ENCODE measurements around the gene ARHGEF12.
A peak's percentile ranks its signal among the peaks of the same experiment; 100 is the strongest.

ARHGEF12 gene

DNA sequence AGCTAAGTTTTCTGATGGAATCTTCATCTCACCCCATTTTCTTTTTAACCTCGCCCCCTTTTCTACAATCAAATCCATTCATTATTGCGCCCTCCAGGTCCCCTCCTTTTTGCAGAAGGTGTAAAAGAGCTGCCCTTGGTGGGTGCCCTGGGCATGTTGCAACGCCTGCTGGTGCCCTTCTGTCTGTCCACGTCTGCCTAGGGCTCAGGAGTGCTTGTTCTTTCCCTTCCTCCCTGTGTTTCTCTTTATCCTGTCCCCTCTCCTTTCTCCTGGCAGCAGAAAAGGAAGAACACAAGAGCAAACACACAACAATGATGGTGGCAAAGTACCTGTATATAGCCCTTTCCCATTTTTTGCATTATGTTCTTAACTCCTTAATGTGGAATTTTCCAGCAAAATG, 17.3 kb upstream of the ARHGEF12 start:
- peak; percentile 11 for DNase-seq

DNA sequence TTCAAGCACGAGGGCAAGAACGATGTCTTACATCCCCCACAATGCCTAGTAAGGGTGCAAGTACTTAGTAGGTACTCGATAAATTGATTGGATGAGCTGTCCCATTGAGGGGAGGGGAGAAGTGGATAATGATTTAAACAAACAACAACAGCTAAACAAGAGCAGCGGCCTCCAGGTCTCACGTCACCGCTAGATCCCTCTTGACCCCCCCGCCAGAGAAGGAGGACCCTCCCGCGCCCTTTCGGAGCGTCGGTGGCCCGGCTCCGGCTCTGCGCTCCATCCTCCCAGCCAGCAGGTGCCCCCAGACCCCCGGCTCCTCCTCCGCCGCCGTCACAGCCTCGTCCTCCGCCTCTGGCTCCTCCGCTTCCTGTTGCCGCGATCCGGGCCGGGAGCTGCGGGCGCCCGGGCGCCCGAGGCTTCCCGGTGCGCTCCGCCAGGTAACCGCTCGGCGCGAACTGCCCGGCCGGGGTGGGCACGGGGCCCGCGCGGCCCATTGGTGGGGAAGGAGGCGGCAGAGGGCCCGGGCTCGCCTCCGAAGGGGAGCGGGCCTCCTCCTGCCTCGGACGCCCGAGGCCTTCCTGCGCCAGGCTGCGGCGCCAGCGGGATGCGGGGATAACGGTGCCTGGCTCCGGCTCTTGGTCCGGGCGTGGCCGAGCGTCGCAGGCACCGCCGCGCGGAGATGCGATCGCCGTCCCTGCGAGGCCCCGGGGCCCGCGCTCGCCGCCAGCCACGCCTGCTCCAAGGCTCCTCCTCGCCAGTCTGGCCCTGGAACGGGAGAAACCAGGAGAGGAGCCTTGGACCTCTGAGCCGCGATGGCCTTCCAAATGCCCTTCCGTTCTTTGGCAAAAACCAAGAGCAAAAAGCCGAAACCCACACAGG, 11.0 kb upstream of the ARHGEF12 start, which contains the start of gene TLCD5:
Gene TLCD5 (plus strand): TSS at position 368 of the 879 bp plus-strand sequence. CDS start 2,143 bp downstream, outside the sequence.
- DNase-seq = peak; percentile 92

DNA sequence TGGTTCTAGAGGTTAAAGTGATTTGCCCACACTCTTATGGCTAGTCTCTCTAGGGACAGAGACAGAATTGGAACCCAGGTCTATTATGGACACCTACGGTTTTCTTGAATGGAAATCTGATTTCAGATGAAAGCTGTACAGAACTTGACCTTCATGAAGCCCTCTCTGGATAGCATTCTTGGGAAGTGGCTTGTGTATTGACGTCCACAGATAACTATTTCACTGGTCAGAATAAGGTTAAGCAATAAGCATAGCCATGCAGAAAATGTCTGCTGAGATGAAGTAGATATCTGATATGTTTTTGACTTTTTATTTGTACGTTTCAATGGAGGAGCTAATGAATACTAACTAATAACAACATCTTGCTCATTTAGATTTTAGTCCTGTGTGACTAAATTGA, 10.0 kb upstream of the ARHGEF12 start:
- no peak for DNase-seq

DNA sequence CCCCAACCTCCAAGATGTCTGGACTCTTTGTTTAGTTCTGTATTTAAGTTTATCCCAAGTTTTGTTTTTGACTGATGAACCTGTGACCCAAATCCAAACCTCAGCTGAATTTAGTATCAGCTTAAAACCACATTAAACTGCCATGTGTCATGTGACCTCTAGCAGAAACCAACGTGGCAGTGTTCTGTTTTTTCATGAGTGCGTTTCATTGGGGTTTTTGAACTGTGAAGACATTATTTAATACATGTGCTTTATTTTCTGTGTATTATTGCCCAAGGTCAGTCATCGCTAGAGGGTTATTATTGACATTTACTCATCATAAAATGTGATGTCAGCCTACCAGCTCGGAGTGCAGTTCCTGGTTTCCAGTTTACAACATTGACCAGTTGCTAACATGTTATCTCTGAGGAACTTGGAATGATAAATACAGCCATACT, 9.3 kb upstream of the ARHGEF12 start:
- DNase-seq = no peak

DNA sequence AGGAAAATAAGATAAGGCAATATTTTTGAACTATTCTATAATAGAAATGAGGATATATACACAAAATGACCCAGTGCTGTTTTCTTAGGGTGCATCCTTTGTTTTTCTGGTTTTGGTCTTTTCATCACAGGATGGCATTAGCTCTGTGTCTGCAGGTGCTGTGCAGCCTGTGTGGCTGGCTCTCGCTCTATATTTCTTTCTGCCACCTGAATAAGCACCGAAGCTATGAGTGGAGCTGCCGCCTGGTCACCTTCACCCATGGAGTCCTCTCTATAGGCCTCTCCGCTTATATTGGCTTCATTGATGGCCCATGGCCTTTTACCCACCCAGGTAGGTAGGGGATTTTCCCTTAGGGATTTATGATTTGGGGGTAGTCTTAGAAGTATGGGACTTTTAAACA, 8.9 kb upstream of the ARHGEF12 start:
- DNase-seq = no peak

DNA sequence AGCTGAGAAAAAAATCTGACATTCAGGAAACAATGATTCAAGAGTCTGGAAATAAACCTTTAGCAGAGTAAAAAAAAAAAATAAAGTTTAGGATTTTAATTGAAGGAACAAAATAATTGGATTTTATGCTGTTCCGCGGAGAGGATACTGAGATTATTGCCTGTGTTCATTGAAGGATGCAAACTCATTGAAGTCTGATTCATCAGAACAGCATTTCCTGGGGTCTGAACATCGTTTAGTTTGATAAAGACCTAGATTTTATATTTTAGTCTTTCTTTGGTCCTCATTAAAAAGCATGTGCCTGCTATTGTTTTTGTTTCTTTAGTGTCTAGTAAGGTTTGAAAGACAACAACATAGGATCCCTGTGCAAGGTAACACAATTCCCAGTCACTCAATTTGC, 6.7 kb upstream of the ARHGEF12 start:
- no peak for DNase-seq

DNA sequence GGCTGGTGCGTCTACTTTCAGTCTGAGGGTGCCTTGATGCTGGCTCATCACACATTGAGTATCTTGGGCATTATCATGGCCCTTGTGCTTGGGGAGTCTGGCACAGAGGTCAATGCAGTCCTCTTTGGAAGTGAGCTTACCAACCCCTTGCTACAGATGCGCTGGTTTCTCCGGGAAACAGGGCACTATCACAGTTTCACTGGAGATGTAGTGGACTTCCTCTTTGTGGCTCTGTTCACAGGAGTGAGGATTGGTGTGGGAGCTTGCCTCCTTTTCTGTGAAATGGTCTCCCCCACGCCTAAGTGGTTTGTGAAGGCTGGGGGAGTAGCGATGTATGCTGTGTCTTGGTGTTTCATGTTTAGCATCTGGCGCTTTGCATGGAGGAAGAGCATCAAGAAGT, 6.2 kb upstream of the ARHGEF12 start:
- DNase-seq = no peak

DNA sequence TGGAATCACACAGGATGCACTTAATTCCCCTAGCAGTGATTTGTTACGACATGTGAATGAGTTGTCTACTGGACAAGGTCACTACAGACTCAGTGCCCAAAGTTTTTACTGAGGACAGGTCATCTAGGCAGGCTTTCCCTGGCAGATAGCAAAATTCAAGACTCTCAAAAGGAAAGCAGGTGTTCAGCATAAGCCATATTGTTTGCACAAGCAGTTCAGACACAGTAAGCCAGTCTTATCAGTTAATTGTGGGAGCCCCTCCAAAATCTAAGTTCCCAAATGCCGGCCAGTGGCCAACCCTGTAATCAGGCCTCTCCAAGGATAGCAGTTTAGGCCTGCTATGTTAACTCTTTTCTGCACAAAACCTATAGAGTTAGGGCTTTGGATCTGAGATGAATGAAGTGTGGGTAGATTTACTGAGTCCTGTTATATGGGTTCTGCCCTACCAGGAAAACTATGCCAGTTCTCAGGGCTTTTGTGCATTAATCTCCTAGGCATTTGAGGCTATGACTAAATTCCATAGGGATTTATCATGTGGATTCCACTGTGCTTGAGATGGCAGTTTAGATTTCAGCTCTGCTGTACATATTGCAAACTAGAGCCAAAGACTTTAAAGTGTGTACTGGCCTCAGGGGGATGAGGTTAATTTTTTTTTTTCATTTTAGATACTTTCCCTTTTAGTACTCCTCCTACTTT, 4.8 kb upstream of the ARHGEF12 start:
- peak; percentile 59 for DNase-seq

DNA sequence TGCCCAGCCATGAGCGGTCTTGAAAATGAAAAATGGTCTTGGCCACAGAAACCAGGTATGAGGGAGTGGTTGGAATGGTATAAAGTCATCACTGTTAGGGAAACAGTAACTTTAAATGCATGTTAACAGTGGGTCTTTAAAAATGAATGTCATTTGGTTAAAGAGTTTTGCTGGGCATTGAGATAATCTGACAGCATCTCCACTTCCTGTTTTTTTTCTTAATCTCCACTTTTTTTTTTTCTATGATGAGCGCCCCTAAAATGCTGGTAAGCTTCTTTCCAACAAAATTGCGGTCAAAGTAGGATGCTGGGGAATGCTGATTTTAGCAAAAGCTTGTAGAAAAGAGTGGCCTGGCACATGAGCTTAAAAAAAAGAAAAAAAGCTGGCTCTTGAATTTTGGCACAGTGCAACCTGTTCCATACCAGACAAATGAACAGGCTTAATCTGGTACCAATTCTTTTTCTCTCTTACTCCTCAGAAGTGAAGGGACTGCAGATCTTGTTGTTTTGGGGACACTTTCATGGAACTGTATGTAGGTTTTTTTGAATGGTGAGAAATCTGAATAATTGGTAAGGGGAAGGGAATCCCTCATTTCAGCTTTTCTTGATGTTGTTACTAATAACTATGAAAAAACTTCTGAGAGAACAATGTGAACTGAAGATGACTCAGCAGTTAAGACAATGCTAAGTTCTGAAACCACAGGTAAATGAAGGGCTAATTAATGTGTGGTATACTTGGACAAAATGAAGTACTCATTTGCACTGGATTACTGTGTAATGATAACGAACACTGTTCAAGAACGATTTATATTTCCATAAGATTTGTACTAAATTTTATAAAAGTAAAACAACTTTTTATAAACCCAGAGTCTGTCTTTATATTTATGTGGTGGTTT, 3.1 kb upstream of the ARHGEF12 start:
- no peak for DNase-seq

DNA sequence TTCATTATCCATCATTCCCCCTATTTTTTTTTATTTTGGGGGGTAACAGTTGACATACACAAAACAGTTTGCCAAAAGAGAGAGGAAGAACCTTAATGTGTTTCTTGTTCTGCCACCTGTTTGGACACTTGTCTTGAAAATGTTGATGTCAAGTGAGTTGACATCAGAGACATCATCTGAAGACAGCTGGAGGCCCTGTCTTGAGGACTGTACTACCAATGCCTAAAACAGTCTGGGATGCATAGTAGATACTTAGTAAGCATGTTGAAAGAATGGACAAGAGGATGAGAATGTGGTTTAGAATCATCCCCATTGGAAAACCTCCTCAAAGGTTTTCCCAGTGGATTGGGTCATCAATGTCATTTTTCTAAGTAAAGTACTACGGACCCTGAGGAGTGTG, 2.4 kb upstream of the ARHGEF12 start:
- no peak for DNase-seq

DNA sequence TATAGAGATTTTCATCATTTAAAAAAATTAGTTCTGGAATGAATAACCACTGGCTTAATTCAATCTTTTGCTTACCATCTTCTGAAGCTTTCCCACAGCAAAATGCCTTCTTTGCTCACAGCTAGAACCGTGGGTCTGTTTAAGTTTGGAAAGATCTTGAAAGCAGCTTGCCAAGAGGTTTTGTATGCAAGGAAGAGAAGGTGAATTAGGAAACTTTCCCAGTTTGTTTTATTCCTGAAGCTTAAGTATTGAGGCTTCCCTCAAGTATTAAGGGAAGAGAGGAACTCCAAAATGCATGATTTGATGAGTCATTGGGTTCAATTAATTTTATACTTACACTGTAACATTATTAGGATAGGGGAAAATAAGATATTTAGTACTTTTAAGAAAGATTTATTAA, 1.9 kb upstream of the ARHGEF12 start:
- no peak for DNase-seq

DNA sequence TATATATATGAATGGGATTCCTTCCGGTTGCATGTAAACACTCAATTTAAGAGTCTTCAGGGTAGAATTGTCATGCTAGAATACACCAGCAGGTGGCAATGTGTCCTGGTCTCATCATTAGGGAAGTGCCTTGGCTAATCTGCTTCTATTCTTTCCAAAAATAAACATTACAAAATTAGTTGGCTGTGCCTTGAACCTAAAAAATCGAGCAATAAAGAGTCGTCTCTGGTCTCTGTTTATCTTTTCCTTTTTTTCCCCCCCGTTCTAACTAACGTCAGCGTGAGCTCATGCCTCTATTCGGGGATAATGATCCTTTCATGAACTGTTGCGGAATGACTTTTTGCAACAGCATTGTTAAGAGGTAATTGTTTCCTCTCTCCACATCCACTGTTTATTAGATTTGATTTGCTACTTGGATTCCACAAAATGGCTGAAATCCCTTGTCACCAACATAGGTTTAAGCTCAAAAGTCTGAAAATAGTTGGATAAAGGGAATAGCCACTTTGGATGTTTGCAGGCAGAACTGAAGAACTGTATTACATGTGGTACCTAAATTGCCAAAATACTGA, 1.2 kb upstream of the ARHGEF12 start:
- peak; percentile 92 for DNase-seq

DNA sequence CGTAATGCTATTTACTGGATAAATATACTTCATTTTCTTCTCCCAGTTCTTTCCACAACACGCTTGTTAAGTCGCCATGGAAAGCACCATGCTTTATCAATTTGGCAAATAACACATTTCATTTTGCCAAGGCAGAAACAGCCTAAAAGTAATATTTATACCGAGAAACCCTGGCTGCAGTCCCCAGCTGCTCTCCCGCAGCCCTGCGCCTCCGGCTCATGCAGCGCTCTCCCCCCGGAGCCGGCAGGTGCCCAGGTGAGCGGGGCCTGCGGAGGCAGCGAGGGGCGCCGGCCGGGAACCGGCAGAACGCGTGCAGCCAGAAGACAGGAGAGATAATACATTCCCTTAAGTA, 681 bp upstream of the ARHGEF12 start:
- DNase-seq = peak; percentile 80

DNA sequence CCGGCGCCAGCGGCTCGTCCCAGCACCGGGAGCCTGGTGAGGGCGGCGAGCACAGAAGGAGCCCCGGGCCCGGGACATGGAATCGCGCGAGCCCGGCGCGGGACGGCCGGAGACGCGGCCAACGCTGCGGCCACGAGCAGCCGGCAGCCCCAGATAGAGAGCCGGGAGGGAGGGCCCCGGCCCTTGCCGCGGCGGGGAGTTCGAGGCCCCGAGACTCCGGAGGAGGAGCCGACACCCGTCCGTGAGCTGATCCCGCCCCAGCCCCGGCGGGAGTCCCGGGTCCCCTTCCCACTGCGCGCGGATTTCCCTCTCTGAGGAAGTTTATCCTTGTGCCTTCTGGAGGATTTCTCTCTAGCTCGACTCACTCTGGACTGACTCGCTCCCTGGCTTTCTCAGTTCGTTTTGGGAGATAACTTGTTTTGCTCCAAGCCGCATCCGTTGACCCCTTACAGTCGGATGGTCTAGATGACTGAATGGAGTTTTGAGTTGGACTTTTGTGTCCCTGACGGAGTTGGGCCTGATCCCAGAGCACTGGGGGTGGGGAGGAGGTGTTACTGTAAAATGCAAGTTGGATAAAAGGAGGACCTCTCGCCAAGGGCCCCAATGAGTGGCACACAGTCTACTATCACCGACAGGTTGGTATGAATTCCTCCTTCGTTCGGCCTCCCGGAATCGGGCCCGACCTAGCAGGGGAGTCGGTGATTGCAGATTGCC, 585 bp downstream of the ARHGEF12 start:
- peak; percentile 56 for DNase-seq

DNA sequence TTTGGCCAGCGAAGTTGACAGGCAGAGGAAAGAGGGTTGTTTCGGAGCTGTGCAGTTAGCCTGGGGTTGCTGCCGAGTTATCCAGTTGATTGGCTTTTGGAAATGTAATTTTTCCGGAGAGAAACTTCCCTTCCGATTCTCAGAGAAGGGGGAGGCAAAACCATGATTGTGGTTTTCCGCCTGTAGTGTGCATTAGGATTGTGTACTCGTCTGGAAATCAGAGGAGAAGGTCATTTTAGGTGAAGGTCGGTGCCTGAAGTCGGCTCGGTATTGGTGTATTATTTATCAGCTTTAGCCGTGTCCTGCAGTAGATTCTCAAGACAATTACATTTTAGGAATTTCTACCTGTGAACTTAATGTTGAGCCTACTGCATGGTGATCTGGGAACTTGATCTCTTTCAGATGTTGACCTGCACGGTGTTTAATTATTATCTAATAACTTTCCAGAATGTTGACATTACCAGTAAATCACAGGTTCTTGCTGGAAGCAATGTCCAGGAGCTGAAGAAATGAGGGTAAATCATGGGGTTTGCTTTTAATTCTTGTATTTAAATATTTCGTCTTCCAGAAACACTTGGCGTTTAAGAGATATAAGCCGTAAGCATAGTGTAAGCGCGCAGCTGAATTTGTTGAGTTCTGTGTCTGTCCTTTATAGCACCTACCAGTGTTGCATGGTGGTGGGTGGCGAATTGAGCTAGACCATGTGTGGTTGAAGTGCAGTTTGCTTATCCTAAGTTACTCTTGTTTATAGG, 1.3 kb downstream of the ARHGEF12 start:
- DNase-seq = peak; percentile 48

DNA sequence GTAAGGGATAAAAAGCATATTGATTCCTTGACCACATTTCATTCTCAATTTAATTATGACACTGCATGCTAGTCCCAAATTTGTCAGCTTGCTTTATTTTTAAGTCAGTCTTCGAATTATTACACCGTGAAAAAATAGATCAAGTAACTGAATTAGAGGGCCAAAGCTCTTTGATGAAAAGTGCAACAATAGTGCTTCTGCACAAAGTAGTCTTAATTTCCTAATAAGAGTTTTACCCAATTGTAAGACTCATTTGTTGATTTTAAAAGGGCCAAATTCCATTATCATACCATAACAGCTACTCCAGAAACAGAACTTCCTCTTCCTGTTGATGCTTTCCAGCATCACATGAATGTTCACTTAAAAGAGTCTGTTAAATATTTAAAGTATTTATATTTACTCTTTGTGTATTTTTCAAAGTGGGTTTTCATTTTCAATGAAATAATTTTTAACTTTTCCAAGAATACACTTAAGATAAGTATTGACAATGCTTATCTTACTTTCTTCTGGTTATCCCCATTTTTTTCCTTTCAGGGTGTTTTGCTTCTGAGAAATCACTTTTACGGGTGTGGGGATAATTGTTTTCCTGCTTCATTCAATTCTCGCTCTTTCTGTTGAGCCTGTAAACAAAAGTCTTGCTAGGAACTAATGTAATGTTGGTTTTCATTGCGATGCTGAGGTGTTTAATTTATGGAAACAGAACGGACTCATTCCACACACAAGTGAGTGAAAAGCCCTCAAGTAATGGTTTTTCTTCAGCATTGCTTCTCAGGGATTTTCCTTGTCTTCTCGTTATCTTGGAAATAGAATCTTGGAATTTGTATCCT, 2.1 kb downstream of the ARHGEF12 start:
- no peak for DNase-seq

DNA sequence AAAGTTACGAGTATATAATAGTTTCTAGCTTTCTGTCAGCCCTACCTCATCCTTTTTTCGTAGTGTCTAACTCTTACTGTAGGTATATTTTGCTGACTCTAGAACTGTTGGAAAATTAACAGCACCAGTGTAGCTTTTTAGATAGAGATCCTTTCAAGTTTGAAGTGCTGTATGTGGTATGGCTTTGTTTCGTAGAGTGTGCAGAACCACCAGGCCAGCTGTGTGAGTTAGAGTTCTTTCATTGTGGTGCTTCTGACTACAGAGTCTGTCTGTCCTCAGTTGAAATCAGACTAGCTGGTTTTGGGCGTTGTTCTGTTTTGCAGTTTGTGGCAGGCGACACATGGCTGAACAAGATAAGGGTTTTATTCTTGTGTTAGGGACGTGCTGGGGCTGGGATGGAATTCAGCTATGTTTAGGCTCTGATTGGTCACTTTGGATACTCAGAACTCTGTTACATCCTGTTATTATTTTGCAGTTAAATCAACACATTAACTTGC, 3.2 kb downstream of the ARHGEF12 start:
- DNase-seq = no peak

DNA sequence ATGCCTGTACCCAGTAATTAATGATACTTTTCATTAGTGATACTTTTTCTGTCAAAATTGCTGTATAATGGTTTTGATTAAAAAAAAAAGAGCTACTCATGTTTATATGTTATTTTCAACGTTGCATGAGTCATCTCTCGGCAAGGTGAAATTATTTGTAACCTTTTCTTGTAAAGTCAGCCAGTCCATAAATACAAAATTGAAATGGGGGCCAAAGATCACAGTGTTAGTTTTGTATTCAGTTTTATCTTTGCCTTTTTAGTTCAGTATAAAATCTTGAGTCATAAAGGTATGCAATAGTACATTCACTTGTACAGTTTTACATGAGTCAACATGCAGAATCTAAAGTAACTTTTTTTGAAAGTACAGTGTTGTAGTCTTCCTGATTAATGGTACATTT, 4.3 kb downstream of the ARHGEF12 start:
- DNase-seq = no peak

DNA sequence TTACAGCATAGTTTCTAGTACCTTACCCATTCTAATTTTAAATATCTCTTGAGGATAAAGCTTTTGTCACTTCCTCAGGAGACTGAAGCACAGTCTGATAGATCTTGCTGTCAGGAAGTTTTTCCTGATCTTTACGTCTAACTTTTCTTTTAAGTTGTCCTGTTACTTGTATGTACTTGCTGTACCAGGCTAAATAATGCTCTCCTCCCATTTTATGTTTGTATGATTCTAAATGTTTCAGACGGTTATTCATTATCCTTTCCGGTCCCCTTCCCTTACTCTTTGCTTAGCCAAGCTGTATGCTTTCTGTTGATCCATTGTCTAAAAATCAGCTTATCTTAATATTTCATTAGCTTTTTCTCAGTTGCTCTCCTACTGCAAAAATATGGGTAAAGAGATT, 6.0 kb downstream of the ARHGEF12 start:
- no peak for DNase-seq

DNA sequence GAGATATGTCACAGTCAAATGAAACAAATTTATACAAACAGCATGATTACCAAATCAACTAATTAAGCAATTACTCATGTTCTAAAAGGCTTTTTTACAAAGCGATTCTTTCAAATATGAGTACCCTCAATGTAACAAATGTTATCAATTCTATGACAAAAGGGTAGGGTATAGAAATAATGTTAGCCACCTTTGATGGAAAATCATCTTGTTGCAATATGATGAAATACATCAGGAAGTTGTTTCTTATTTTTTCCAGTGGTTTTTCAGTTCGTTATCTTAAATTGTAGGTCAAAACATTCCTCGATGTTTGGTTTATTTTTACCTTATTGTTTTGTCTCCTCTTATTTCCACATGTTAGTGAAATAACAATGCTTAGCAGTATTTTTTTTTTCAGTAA, 6.5 kb downstream of the ARHGEF12 start:
- no peak for DNase-seq

Data from NCI-H1105 treated with DMSO at 0.1 percent for 48 hours (cell line).